Urinary bladder (tissue), 4 donors: ENCODE measurements around the gene PAWR. TPM values are rescaled to one million over a fixed set of nuclear protein-coding genes. Genes with fewer than 3 reads are reported as not detected.
"Not testable (repeated sequence)": the region's sequence is repeated elsewhere in the genome, so short reads cannot be mapped to it uniquely, and the experiment has no call there.

Experiments
- DNase-seq: peaks from one replicate; pipeline ENCODE4 v3.0.0-alpha.2; 2015; ENCODE audit errors: extremely low spot score
- H3K27ac ChIP-seq: one replicate; pipeline ENCODE4 v1.5.1; 2013; ENCODE audit warnings: low read depth, mild to moderate bottlenecking, moderate library complexity
- H3K36me3 ChIP-seq: one replicate; pipeline ENCODE4 v1.6.1; 2013; ENCODE audit warnings: mild to moderate bottlenecking, moderate library complexity; ENCODE audit not compliant: insufficient read depth
- H3K4me1 ChIP-seq: one replicate; pipeline ENCODE4 v1.6.1; 2013; ENCODE audit warnings: mild to moderate bottlenecking, moderate library complexity; ENCODE audit not compliant: insufficient read depth
- H3K4me3 ChIP-seq: one replicate; pipeline ENCODE4 v1.5.1; 2013; ENCODE audit warnings: low read depth, low read length
- WGBS: extraction: QIAGEN DNeasy Blood & Tissue Kit; methylation state at CpG from one replicate; pipeline ENCODE4 v1.1.7; 2013; 5-methylcytosine and 5-hydroxymethylcytosine counted together
- polyA plus RNA-seq: library from polyadenylated mRNA; stranded (reverse); fragments of 200-250 nt; gene quantifications from one replicate; pipeline ENCODE4 v1.2.3, GENCODE V29; 2013
- total RNA-seq: library from RNA; depleted of rRNA; stranded (reverse); fragments of >200 nt; gene quantifications from one replicate; pipeline ENCODE4 v1.2.3, GENCODE V29; 2014
- donor health status: healthy with polysubstance abuse.
- donor health status: healthy.

Gene PAWR
- total and polyA plus RNA-seq, 2 donors: 26.3 to 117 TPM

GRCh38 chr12:79553863-79554574 lies 136.7 kb downstream of the PAWR start:
- H3K4me1 ChIP-seq: no peaks in the 10 kb centered on the region
- WGBS: 96% methylated on average over 24 of the region's 24 CpGs
- no peaks in the 10 kb centered on the region for H3K36me3 ChIP-seq
- DNase-seq: no peak
- no peak overlapping the region for H3K4me3 ChIP-seq
- H3K27ac ChIP-seq: no peak overlapping the region

DNA sequence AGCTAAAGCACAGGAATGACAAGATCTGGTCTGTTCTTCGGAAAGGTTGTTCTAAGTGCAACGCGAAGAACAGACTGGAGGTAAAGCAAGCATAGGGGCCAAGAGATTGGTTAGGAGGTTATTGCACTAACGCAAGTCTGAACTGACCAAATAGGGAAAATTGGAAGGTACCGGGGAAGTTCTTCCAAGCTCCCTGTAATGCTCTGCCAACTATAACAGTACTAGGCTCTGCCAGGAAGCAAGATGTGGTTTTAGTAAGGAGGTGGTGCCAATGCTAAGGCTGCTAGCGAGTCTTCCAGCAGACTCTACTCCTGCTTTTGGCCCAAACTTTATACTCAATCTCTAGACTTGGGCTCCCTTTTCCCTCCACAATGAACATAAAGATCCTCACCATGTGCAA lies 138.6 kb downstream of the PAWR start:
- Histone ChIP-seq H3K27ac (no peak overlapping the region), H3K36me3 (no peaks in the 10 kb centered on the region), H3K4me1 (no peaks in the 10 kb centered on the region), H3K4me3 (no peak overlapping the region)
- DNase-seq: no peak
- WGBS: 63% methylated on average over 6 of the region's 6 CpGs

GRCh38 chr12:79549531-79550271 lies 141.1 kb downstream of the PAWR start:
- no peak overlapping the region for H3K27ac ChIP-seq
- DNase-seq: no peak
- no peaks in the 10 kb centered on the region for H3K4me1 ChIP-seq
- H3K36me3 ChIP-seq: no peaks in the 10 kb centered on the region
- WGBS: 80% methylated on average over 4 of the region's 4 CpGs
- H3K4me3 ChIP-seq: no peak overlapping the region

GRCh38 chr12:79548610-79548924 lies 142.2 kb downstream of the PAWR start:
- Histone ChIP-seq H3K4me1 (no peaks in the 10 kb centered on the region), H3K27ac (no peak overlapping the region), H3K4me3 (no peak overlapping the region), H3K36me3 (no peaks in the 10 kb centered on the region)
- no peak for DNase-seq

- no peak overlapping the region for H3K4me3 ChIP-seq
- no peaks in the 10 kb centered on the region for H3K36me3 ChIP-seq
- DNase-seq: peak; percentile 25
- H3K27ac ChIP-seq: no peak overlapping the region
- WGBS: 43% methylated on average over 8 of the region's 8 CpGs
- H3K4me1 ChIP-seq: no peaks in the 10 kb centered on the region
Observed at GRCh38 chr12:79547735-79548609, 142.8 kb downstream of the PAWR start.

GRCh38 chr12:79547044-79547734 lies 143.6 kb downstream of the PAWR start:
- 47% methylated on average over 5 of the region's 5 CpGs for WGBS
- H3K4me1 ChIP-seq: no peaks in the 10 kb centered on the region
- DNase-seq: peak; percentile 62
- no peak overlapping the region for H3K27ac ChIP-seq
- H3K4me3 ChIP-seq: no peak overlapping the region
- H3K36me3 ChIP-seq: no peaks in the 10 kb centered on the region

- DNase-seq: no peak
- no peak overlapping the region for H3K27ac ChIP-seq
- 77% methylated on average over 5 of the region's 5 CpGs for WGBS
- H3K36me3 ChIP-seq: no peaks in the 10 kb centered on the region
- H3K4me1 ChIP-seq: no peaks in the 10 kb centered on the region
- H3K4me3 ChIP-seq: no peak overlapping the region
Observed at GRCh38 chr12:79546466-79547043, 144.2 kb downstream of the PAWR start.

- H3K27ac ChIP-seq, H3K36me3 ChIP-seq, H3K4me1 ChIP-seq, DNase-seq, H3K4me3 ChIP-seq: not testable (repeated sequence)
- WGBS: 80% methylated on average over 3 of the region's 3 CpGs
Observed at GRCh38 chr12:79544439-79544838, 146.3 kb downstream of the PAWR start.

GRCh38 chr12:79537675-79538074 lies 153.1 kb downstream of the PAWR start:
- WGBS: 93% methylated on average over 3 of the region's 3 CpGs
- H3K4me3 ChIP-seq: no peak overlapping the region
- H3K4me1 ChIP-seq: no peaks in the 10 kb centered on the region
- H3K27ac ChIP-seq: no peak overlapping the region
- no peaks in the 10 kb centered on the region for H3K36me3 ChIP-seq
- DNase-seq: no peak

DNA sequence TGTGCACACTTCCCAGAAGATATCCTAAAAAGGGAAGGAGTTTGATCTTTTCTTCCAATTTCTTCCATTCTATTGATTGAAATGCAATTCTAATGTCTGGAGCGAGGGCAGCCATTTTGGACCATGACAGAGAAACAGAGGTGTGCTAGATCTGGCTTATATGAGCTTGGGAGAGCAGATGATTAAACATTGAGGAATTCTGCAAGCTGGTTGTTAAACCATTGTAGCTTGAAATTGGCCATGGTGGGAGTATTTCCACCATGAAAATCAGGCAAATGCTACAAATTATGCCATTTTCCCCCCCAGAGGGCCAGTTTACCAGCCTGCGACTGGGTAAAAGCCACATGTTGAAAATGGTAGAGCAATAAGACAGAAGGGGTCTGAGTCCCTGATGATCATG lies 155.0 kb downstream of the PAWR start:
- WGBS: 96% methylated on average over 2 of the region's 2 CpGs
- H3K4me1 ChIP-seq: no peaks in the 10 kb centered on the region

More for the DNA sequence above, 155.0 kb downstream of the PAWR start:
- Histone ChIP-seq H3K27ac (no peak overlapping the region), H3K4me3 (no peak overlapping the region), H3K36me3 (no peaks in the 10 kb centered on the region)
- DNase-seq: no peak
